NCI-H460 (cell line): ENCODE data around the gene SULT1A2. TPM values are rescaled to one million over a fixed set of nuclear protein-coding genes. Genes with fewer than 3 reads are reported as not detected.
"Not testable (repeated sequence)": the region's sequence is repeated elsewhere in the genome, so short reads cannot be mapped to it uniquely, and the experiment has no call there.

Source experiments
- DNase-seq: peaks from one replicate; pipeline ENCODE4 v3.0.0-alpha.2; 2016; ENCODE audit warnings: low read depth; ENCODE audit errors: extremely low read depth
- total RNA-seq: library from RNA; depleted of rRNA; stranded (reverse); fragments of >200 nt; shearing (Covaris generic); gene quantifications from 2 replicates; pipeline ENCODE4 v1.2.3, GENCODE V29; 2014; rRNA removed

The SULT1A2 gene
- total RNA-seq, 1 experiment from 2014 or later, result 0.67 TPM

DNA sequence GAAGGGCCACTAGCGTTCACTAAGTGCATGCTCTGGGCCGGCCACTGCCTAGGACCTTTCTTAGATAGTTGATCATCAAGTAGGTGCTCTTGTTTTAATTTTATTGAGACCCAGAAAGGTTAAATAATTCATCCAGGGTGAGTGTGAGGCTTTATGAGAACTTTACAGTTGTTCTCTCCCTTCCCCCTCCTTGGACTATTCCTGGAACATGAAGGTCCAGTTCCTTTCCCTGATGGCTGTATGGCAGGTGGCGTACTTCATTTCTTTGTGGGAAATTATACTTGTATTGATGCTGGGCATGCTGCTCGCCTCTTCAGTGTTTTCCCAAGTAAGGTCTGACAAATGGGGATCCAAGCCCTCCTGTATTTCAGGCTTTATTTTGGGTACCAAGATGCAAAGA is 34.7 kb downstream of the SULT1A2 start:
- no peak for DNase-seq

DNA sequence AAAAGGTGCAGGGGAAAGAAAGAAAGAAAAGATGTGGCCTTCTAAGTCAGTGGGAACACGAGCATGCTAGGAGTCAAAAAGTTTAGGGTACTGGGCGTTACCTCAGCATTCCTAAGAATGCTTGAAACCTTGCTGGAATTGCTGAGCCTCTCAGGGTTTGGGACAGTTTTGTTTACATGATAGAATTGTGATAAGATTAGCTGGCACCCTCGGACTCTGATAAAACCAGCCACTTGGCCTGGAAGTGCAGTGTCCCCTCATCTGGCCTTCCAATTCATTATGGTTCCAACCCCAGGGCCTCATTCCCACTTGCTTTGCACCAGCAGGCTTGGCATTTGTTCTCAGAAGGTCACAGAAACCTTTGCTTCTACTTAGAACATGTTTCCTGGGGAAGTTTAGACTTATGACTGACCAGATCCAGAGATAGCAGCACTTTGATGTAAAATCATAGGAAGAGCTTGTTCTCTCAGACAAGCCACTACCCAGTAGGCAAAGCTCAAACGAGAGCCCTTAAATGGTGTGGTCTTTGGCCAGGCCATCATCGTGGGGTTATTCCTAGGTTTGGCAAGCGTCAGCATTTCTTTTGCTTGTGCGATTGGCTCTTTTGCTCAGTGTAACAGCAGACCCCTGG is 35.2 kb downstream of the SULT1A2 start:
- DNase-seq, result no peak

GRCh38 chr16:28558456-28558855 is 38.4 kb downstream of the SULT1A2 start:
- no peak for DNase-seq

DNA sequence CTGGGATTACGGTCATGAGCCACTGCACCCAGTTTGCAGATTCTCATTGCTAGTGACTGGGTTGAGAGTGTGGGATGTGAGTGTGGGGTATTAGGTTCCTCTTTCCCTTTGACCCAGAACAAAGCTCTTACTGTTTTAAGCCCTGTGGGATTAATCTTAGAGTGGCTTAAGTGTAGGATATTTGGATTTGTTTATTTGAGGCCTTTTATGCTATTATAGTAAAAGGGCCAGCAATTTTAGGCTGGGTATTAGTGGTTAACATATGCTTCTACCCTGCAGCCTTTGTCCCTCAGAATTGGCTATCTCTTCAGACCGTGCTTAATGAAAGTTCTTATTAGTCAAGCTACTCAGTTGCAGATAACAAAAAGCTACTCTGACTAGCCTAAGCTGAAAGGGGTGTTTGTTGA is 39.9 kb downstream of the SULT1A2 start:
- no peak for DNase-seq

DNA sequence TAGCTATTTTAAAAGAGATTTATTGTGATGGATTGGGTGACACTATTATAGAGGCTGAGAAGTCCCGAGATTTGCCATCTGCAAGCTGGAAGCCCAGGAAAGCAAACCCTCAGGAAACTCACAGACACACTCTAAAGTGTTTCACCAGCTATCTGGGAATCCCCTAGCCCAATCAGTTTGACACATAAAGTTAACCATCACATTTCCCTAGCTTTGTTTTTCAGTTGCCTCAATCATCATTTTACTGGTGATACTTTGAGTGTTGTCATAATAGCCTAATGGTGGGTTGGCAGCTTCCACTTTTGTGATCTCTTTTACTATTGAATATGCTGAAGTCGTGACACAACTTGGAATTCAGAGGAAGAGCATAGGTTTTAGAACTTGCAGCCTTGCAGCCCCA is 41.3 kb downstream of the SULT1A2 start:
- no peak for DNase-seq

DNA sequence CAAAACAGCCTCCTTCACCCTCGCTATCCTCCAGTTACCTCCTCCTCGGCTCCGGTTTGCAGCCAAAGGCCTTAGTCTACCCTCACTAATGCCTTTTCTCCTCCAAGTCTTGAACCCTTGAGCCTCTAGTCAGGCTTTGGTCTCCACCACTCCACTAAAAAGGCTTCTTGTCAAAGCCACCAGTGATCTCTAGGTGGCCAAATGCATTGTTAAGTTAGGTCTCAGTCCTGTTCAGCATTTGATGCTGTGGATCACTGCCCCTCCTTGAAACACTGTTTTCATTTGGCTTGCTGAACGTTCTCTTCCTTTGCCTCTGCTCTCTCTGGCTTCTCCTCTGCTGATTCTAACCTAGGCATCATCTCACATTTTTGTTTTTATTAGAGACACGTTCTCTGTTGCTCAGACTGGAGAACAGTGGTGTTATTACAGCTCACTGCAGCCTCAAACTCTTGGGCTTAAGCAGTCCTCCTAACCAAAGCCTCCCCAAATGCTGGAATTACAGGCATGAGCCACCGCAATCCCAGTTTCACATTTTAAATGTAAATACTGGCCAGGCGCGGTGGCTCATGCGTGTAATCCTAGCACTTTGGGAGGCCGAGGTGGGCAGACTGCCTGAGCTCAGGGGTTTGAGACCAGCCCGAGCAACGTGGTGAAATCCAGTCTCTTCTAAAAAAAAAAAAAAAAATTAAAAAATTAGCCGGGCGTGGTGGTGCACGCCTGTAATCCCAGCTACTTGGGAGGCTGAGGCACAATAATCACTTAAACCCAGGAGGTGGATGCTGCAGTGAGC is 42.0 kb downstream of the SULT1A2 start:
- no peak for DNase-seq

GRCh38 chr16:28553776-28554633 is 42.8 kb downstream of the SULT1A2 start, which contains the start of gene SGF29:
SGF29 (plus strand) TSS chr16:28553920; CDS start chr16:28581070, 27,150 bp downstream.
- peak; percentile 85 for DNase-seq

- DNase-seq, result peak; percentile 33
Measured at GRCh38 chr16:28549301-28549899, 47.5 kb downstream of the SULT1A2 start.

GRCh38 chr16:28548306-28548802 is 48.5 kb downstream of the SULT1A2 start:
- no peak for DNase-seq

- DNase-seq, result no peak
Measured at GRCh38 chr16:28546626-28547025, 50.2 kb downstream of the SULT1A2 start.

DNA sequence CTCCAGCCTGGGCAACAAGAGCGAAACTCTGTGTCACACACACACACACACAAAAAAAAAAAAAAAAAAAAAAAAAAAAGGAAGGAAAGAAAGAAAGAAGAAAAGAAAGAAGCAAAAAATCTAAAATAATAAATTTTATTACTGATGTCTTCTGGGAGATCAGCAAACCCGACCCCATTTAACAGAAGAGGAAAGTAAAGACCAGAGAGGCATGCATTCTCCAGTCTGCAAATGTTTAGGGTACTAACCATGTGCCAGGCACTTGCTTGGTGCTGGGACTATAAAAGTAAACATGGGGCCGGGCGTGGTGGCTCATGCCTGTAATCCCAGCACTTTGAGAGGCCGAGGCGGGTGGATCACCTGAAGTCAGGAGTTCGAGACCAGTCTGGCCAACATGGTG is 50.9 kb downstream of the SULT1A2 start:
- DNase-seq, result not testable (repeated sequence)

DNA sequence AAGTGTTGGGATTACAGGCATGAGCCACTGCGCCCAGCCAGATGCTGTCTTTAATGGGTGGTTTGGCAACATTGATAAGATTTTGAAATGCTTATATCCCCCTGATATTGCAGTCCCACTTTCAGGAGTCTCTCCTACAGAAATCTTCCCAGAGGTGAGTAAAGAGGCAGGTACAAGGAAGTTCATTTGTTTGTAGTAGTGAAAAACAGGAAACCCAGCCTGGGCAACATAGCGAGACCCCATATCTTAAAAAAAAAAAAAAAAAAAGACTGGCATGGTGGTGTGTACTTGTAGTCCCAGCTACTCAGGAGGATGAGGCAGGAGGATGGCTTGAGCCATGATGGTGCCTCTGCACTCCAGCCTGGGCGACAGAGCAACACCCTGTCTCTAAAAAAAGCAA is 51.9 kb downstream of the SULT1A2 start:
- no peak for DNase-seq

DNA sequence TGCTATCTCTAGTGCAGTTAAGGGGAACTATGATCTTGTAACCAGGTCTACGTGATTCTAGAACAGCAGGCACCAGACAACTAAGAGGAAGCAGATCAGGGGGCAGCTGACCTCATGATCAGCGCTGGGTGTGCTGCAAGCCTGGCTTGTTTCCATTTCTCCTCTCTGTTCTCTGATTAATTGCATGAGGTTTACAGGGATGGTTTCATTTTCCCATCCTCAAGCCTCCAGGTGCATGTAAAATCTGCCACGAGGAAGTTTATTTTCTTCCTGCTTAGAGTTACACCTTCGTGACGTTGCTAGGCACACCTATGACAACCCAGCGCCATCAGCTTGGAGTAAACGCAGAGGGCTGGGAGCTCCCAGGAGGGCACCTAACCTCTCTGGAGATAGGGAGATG is 53.8 kb downstream of the SULT1A2 start:
- no peak for DNase-seq

GRCh38 chr16:28542646-28543045 is 54.2 kb downstream of the SULT1A2 start:
- no peak for DNase-seq

Other genes starting within 250 kb of the SULT1A2 start
- gene NPIPB6, start 233.5 kb downstream of the SULT1A2 start, total RNA-seq, result 0.10 and 0.58 TPM in 2 replicates
- 31.7 and 52.1 TPM in 2 replicates for gene EIF3CL, start 193.2 kb downstream of the SULT1A2 start, total RNA-seq
- not detected in 2 replicates for gene NPIPB7, start 124.7 kb downstream of the SULT1A2 start, total RNA-seq
- gene CLN3, start 105.0 kb downstream of the SULT1A2 start, total RNA-seq, result 17.0 and 26.1 TPM in 2 replicates
- gene APOBR, start 102.4 kb downstream of the SULT1A2 start, total RNA-seq, result 0.05 TPM in 1 of 2 replicates, not detected in the other
- not detected in 2 replicates for gene IL27, start 90.2 kb downstream of the SULT1A2 start, total RNA-seq
- gene NUPR1, start 58.1 kb downstream of the SULT1A2 start, total RNA-seq, result 0.46 and 1.1 TPM in 2 replicates
- 21.6 and 23.8 TPM in 2 replicates for gene SGF29, start 43.1 kb downstream of the SULT1A2 start, total RNA-seq
- gene SULT1A1, start 13.0 kb upstream of the SULT1A2 start, total RNA-seq, result 14.2 and 18.4 TPM in 2 replicates
- not detected in 2 replicates for gene NPIPB8, start 41.0 kb upstream of the SULT1A2 start, total RNA-seq
- gene EIF3C, start 114.4 kb upstream of the SULT1A2 start, total RNA-seq, result 159 and 242 TPM in 2 replicates
- 3.7 and 4.6 TPM in 2 replicates for gene NPIPB9, start 154.7 kb upstream of the SULT1A2 start, total RNA-seq
- 82.0 and 97.1 TPM in 2 replicates for gene ATXN2L, start 225.9 kb upstream of the SULT1A2 start, total RNA-seq
- gene TUFM, start 249.3 kb upstream of the SULT1A2 start, total RNA-seq, result 231 and 245 TPM in 2 replicates